ACHN (cell line): ENCODE data around the gene PMM2.

ENCODE experiments used
- DNase-seq: peaks from one replicate; pipeline ENCODE4 v3.0.0-alpha.2; 2015
- in situ Hi-C: cut with HindIII; loops from 2 replicates; pipeline ENCODE4 v1.10.0; 2017; ENCODE audit warnings: low sequenced_read_pairs, low pct_ligation_motif_present, low pct_unique_long_range_greater_than_20kb

Gene PMM2

GRCh38 chr16:8846401-8846932 is 48.8 kb downstream of the PMM2 start:
- in situ Hi-C loops = no loop called here
- no peak for DNase-seq

GRCh38 chr16:8847145-8847544 is 49.5 kb downstream of the PMM2 start:
- in situ Hi-C loops = no loop called here
- DNase-seq = no peak

GRCh38 chr16:8847623-8848022 is 50.0 kb downstream of the PMM2 start:
- DNase-seq = no peak
- in situ Hi-C loops = no loop called here

GRCh38 chr16:8848231-8848938 is 50.7 kb downstream of the PMM2 start:
- in situ Hi-C loops = no loop called here
- DNase-seq = no peak

- DNase-seq = peak; percentile 68
- in situ Hi-C loops = no loop called here
Observed at GRCh38 chr16:8848939-8849391, 51.3 kb downstream of the PMM2 start.

GRCh38 chr16:8849411-8850011 is 51.9 kb downstream of the PMM2 start:
- in situ Hi-C loops = no loop called here
- no peak for DNase-seq

- peak; percentile 52 for DNase-seq
- in situ Hi-C loops = no loop called here
Observed at GRCh38 chr16:8850279-8850885, 52.7 kb downstream of the PMM2 start.

- no peak for DNase-seq
- in situ Hi-C loops = no loop called here
Observed at GRCh38 chr16:8851761-8852403, 54.2 kb downstream of the PMM2 start.

- in situ Hi-C loops = no loop called here
- no peak for DNase-seq
Observed at GRCh38 chr16:8852534-8852933, 54.9 kb downstream of the PMM2 start.

- in situ Hi-C loops = no loop called here
Observed at GRCh38 chr16:8853150-8853549, 55.5 kb downstream of the PMM2 start.

GRCh38 chr16:8853611-8854010 is 56.0 kb downstream of the PMM2 start:
- in situ Hi-C loops = no loop called here
- DNase-seq = no peak

More at GRCh38 chr16:8853150-8853549, 55.5 kb downstream of the PMM2 start:
- DNase-seq = no peak

GRCh38 chr16:8854298-8854948 is 56.8 kb downstream of the PMM2 start:
- in situ Hi-C loops = no loop called here
- no peak for DNase-seq

GRCh38 chr16:8855051-8855786 is 57.6 kb downstream of the PMM2 start:
- in situ Hi-C loops = no loop called here
- DNase-seq = no peak

GRCh38 chr16:8855972-8856371 is 58.3 kb downstream of the PMM2 start:
- DNase-seq = no peak
- in situ Hi-C loops = no loop called here

GRCh38 chr16:8858994-8859912 is 61.6 kb downstream of the PMM2 start:
- no peak for DNase-seq
- in situ Hi-C loops = no loop called here

- in situ Hi-C loops = no loop called here
- no peak for DNase-seq
Observed at GRCh38 chr16:8859913-8860881, 62.6 kb downstream of the PMM2 start.
